ENCODE measurements around the gene PLEKHH2. TPM values are rescaled to one million over a fixed set of nuclear protein-coding genes. Genes with fewer than 3 reads are reported as not detected.

The PLEKHH2 gene
- total and polyA plus RNA-seq, 2 of the 13 experiments (the other 11 are each of a cell fraction or from before 2014, with no cell fraction given): 1.1 to 3.0 TPM

DNA sequence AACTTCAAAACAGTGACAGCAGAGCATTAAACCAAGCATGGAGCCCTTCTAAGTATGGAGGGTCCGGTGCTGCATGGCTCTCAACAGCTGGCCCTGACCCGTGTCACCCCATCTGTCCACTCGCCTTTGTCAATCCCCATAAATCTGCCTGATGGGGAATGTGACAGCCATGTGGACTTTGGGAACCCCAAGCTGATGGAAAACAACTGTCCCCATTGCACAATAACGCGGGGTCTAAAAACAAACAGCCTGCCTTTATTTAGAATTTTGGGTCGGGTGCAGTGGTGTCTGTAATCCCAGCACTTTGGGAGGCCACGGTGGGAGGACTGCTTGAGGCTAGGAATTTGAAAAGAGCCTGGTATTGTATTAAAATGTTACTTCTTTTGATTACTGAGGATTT, 24.1 kb upstream of the PLEKHH2 start (continued):
- peak; percentile 33; the same call in 1 of the 3 replicates for TF ChIP-seq MXI1 (IDR thresholded peaks at IDR 0.05; ENCODE audit: borderline replicate concordance, low read depth, low read length)
- TF ChIP-seq FOSL2 (CRISPR knock-in tag; IDR thresholded peaks at IDR 0.05): 0 out of 2 replicates have a peak, but pooled peaks have one; percentile 33
- no peak for TF ChIP-seq GFI1 (CRISPR knock-in tag; IDR thresholded peaks at IDR 0.05; ENCODE audit: borderline replicate concordance)
- TF ChIP-seq, protein P1, sequence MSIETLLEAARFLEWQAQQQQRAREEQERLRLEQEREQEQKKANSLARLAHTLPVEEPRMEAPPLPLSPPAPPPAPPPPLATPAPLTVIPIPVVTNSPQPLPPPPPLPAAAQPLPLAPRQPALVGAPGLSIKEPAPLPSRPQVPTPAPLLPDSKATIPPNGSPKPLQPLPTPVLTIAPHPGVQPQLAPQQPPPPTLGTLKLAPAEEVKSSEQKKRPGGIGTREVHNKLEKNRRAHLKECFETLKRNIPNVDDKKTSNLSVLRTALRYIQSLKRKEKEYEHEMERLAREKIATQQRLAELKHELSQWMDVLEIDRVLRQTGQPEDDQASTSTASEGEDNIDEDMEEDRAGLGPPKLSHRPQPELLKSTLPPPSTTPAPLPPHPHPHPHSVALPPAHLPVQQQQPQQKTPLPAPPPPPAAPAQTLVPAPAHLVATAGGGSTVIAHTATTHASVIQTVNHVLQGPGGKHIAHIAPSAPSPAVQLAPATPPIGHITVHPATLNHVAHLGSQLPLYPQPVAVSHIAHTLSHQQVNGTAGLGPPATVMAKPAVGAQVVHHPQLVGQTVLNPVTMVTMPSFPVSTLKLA (IDR thresholded peaks at IDR 0.05): no peak
- TF ChIP-seq, protein P2, sequence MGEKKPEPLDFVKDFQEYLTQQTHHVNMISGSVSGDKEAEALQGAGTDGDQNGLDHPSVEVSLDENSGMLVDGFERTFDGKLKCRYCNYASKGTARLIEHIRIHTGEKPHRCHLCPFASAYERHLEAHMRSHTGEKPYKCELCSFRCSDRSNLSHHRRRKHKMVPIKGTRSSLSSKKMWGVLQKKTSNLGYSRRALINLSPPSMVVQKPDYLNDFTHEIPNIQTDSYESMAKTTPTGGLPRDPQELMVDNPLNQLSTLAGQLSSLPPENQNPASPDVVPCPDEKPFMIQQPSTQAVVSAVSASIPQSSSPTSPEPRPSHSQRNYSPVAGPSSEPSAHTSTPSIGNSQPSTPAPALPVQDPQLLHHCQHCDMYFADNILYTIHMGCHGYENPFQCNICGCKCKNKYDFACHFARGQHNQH (CRISPR knock-in tag; IDR thresholded peaks at IDR 0.05): no peak
- TF ChIP-seq ZNF232 (CRISPR knock-in tag; IDR thresholded peaks at IDR 0.05; ENCODE audit: borderline replicate concordance): 0 out of 2 replicates have a peak, but pooled peaks have one; percentile 41
- peak; percentile 39 for TF ChIP-seq ZBTB7B (CRISPR knock-in tag; IDR thresholded peaks at IDR 0.05)
- no peak for TF ChIP-seq ZNF30 (CRISPR knock-in tag; IDR thresholded peaks at IDR 0.05)
- TF ChIP-seq NFE2 (CRISPR knock-in tag; IDR thresholded peaks at IDR 0.05): no peak
- TF ChIP-seq, protein P3, sequence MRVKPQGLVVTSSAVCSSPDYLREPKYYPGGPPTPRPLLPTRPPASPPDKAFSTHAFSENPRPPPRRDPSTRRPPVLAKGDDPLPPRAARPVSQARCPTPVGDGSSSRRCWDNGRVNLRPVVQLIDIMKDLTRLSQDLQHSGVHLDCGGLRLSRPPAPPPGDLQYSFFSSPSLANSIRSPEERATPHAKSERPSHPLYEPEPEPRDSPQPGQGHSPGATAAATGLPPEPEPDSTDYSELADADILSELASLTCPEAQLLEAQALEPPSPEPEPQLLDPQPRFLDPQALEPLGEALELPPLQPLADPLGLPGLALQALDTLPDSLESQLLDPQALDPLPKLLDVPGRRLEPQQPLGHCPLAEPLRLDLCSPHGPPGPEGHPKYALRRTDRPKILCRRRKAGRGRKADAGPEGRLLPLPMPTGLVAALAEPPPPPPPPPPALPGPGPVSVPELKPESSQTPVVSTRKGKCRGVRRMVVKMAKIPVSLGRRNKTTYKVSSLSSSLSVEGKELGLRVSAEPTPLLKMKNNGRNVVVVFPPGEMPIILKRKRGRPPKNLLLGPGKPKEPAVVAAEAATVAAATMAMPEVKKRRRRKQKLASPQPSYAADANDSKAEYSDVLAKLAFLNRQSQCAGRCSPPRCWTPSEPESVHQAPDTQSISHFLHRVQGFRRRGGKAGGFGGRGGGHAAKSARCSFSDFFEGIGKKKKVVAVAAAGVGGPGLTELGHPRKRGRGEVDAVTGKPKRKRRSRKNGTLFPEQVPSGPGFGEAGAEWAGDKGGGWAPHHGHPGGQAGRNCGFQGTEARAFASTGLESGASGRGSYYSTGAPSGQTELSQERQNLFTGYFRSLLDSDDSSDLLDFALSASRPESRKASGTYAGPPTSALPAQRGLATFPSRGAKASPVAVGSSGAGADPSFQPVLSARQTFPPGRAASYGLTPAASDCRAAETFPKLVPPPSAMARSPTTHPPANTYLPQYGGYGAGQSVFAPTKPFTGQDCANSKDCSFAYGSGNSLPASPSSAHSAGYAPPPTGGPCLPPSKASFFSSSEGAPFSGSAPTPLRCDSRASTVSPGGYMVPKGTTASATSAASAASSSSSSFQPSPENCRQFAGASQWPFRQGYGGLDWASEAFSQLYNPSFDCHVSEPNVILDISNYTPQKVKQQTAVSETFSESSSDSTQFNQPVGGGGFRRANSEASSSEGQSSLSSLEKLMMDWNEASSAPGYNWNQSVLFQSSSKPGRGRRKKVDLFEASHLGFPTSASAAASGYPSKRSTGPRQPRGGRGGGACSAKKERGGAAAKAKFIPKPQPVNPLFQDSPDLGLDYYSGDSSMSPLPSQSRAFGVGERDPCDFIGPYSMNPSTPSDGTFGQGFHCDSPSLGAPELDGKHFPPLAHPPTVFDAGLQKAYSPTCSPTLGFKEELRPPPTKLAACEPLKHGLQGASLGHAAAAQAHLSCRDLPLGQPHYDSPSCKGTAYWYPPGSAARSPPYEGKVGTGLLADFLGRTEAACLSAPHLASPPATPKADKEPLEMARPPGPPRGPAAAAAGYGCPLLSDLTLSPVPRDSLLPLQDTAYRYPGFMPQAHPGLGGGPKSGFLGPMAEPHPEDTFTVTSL (CRISPR knock-in tag; IDR thresholded peaks at IDR 0.05; ENCODE audit: borderline replicate concordance): peak; percentile 39; the same call in 1 of the 2 replicates
- no peak for TF ChIP-seq KLF6 (CRISPR knock-in tag; IDR thresholded peaks at IDR 0.05)
- no peak for TF ChIP-seq ZNF75D (CRISPR knock-in tag; IDR thresholded peaks at IDR 0.05; ENCODE audit: borderline replicate concordance)
- TF ChIP-seq ZNF160 (CRISPR knock-in tag; IDR thresholded peaks at IDR 0.05): no peak
- TF ChIP-seq SUZ12 (IDR thresholded peaks at IDR 0.05; ENCODE audit: low read depth, low read length): no peak
- TF ChIP-seq ZNF605 (CRISPR knock-in tag; IDR thresholded peaks at IDR 0.05): peak; percentile 43; the same call in 1 of the 2 replicates
- TF ChIP-seq, protein P4, sequence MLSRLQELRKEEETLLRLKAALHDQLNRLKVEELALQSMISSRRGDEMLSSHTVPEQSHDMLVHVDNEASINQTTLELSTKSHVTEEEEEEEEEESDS (CRISPR knock-in tag; IDR thresholded peaks at IDR 0.05; ENCODE audit: borderline replicate concordance): no peak
- TF ChIP-seq, protein P5, sequence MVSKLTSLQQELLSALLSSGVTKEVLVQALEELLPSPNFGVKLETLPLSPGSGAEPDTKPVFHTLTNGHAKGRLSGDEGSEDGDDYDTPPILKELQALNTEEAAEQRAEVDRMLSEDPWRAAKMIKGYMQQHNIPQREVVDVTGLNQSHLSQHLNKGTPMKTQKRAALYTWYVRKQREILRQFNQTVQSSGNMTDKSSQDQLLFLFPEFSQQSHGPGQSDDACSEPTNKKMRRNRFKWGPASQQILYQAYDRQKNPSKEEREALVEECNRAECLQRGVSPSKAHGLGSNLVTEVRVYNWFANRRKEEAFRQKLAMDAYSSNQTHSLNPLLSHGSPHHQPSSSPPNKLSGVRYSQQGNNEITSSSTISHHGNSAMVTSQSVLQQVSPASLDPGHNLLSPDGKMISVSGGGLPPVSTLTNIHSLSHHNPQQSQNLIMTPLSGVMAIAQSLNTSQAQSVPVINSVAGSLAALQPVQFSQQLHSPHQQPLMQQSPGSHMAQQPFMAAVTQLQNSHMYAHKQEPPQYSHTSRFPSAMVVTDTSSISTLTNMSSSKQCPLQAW (CRISPR knock-in tag; IDR thresholded peaks at IDR 0.05): no peak
- TF ChIP-seq ZNF274 (CRISPR knock-in tag; IDR thresholded peaks at IDR 0.05): no peak
- no peak for TF ChIP-seq CBX2 (IDR thresholded peaks at IDR 0.05; ENCODE audit: low read depth, low read length)
- TF ChIP-seq CBX2 (CRISPR knock-in tag; IDR thresholded peaks at IDR 0.05; ENCODE audit: low read depth): no peak
- TF ChIP-seq CEBPG (CRISPR knock-in tag; IDR thresholded peaks at IDR 0.05): peak; percentile 85
